ENCODE results near the gene RAPGEF1. TPM values are rescaled to one million over a fixed set of nuclear protein-coding genes. Genes with fewer than 3 reads are reported as not detected.

RAPGEF1 gene
- total and polyA plus RNA-seq, 9 of the 15 experiments (the other 6 are each of a cell fraction or from before 2014, with no cell fraction given), result 0.06 to 44.1 (median 19.9) TPM

- no peak overlapping the region; a peak in 1 of 4 replicates for H3K9ac ChIP-seq (ENCODE audit: insufficient read depth in 1 of 2, low read depth in 2 of 2, low read length in 2 of 2)
- ATAC-seq, result no peak
- peak; percentile 82 for FAIRE-seq
- H3K4me2 ChIP-seq (ENCODE audit: insufficient read depth, low read length), result no peak overlapping the region
- peaks cover 6% of the 10 kb centered on the region; the same call in 1 of the 3 replicates for H3K36me3 ChIP-seq (ENCODE audit: control insufficient read depth, insufficient read depth, low read length)
- WGBS (ENCODE audit: insufficient coverage, low coverage, missing lambda C conversion rate), result 22% methylated on average over 4 of the region's 4 CpGs
- H3K4me3 ChIP-seq, result no peak overlapping the region
- no TSS peak for BruUV-seq (replicated peaks)
- H3K4me1 ChIP-seq (replicated peaks in 1 of 2; ENCODE audit: control insufficient read depth in 2 of 2, insufficient read depth in 2 of 2, low read length in 2 of 2), result peaks cover 24 to 30% of the 10 kb centered on the region in 2 experiments
- peaks cover 4% of the 10 kb centered on the region for H3K9me1 ChIP-seq (ENCODE audit: control insufficient read depth, insufficient read depth, low read length)
- DNase-seq (ENCODE audit: extremely low read depth in 1 of 4, low spot score in 3 of 4), result no peak
- peaks cover 59% of the 10 kb centered on the region for H3K79me2 ChIP-seq (ENCODE audit: control insufficient read depth, insufficient read depth, low read length)
- no peak overlapping the region for H2AFZ ChIP-seq (ENCODE audit: low read depth, low read length)
- H3K9me3 ChIP-seq (replicated peaks; ENCODE audit: control insufficient read depth, insufficient read depth, low read depth, low read length), result no peaks in the 10 kb centered on the region
- no peaks in the 10 kb centered on the region for H3K27me3 ChIP-seq (ENCODE audit: control insufficient read depth in 2 of 2, insufficient read depth in 2 of 2, low read length in 2 of 2)
- ChIA-PET POLR2A (interaction anchor here (1.2 to 1.9 kb wide), 3 partner anchors 8 to 144 kb away, joined by 3 to 10 read pairs (median 4); no protein-coding TSS in a partner anchor), CTCF (ENCODE audit: low intra/inter-chr PET ratio) (interaction anchor here (0.5 kb wide), 1 partner anchor 146 kb away, joined by 3 read pairs; no protein-coding TSS in a partner anchor)
- H4K20me1 ChIP-seq (replicated peaks; ENCODE audit: control insufficient read depth, insufficient read depth, low read length), result peaks cover 53% of the 10 kb centered on the region
- H3K27ac ChIP-seq (ENCODE audit: extremely low read depth, low read depth, low read length), result no peak overlapping the region
- in situ Hi-C loops (cut with MboI) (no loop called here), intact Hi-C loops (cut with micrococcal nuclease) (no loop called here)
- TF ChIP-seq RCOR1 (IDR thresholded peaks at IDR 0.05; ENCODE audit: borderline replicate concordance in 1 of 2, low read depth in 2 of 2, low read length in 2 of 2), result no peak
- peak; percentile 62; the same call in 1 of the 2 replicates for TF ChIP-seq TCF3 (CRISPR knock-in tag; IDR thresholded peaks at IDR 0.05)
- TF ChIP-seq KDM1A (IDR thresholded peaks at IDR 0.05), result peak in 1 of 2 experiments; percentile 41; a peak in 1 of 4 replicates
- no peak for TF ChIP-seq ZBTB1 (CRISPR knock-in tag; IDR thresholded peaks at IDR 0.05; ENCODE audit: borderline replicate concordance, low read depth)
- TF ChIP-seq, protein P1, sequence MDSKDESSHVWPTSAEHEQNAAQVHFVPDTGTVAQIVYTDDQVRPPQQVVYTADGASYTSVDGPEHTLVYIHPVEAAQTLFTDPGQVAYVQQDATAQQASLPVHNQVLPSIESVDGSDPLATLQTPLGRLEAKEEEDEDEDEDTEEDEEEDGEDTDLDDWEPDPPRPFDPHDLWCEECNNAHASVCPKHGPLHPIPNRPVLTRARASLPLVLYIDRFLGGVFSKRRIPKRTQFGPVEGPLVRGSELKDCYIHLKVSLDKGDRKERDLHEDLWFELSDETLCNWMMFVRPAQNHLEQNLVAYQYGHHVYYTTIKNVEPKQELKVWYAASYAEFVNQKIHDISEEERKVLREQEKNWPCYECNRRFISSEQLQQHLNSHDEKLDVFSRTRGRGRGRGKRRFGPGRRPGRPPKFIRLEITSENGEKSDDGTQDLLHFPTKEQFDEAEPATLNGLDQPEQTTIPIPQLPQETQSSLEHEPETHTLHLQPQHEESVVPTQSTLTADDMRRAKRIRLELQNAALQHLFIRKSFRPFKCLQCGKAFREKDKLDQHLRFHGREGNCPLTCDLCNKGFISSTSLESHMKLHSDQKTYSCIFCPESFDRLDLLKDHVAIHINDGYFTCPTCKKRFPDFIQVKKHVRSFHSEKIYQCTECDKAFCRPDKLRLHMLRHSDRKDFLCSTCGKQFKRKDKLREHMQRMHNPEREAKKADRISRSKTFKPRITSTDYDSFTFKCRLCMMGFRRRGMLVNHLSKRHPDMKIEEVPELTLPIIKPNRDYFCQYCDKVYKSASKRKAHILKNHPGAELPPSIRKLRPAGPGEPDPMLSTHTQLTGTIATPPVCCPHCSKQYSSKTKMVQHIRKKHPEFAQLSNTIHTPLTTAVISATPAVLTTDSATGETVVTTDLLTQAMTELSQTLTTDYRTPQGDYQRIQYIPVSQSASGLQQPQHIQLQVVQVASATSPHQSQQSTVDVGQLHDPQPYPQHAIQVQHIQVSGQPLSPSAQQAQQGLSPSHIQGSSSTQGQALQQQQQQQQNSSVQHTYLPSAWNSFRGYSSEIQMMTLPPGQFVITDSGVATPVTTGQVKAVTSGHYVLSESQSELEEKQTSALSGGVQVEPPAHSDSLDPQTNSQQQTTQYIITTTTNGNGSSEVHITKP (IDR thresholded peaks at IDR 0.05; ENCODE audit: partially characterized antibody), result peak; percentile 11
- no peak for TF ChIP-seq ZNF830 (CRISPR knock-in tag; IDR thresholded peaks at IDR 0.05)
- no peak for TF ChIP-seq BMI1 (IDR thresholded peaks at IDR 0.05; ENCODE audit: low read length)
- TF ChIP-seq CSDE1 (IDR thresholded peaks at IDR 0.05), result no peak
Measured at GRCh38 chr9:131736431-131736830, 3.4 kb downstream of the RAPGEF1 start.
